Testis (tissue), 3 donors: ENCODE data around the gene CIBAR2. TPM values are rescaled to one million over a fixed set of nuclear protein-coding genes. Genes with fewer than 3 reads are reported as not detected.

ENCODE experiments used
- DNase-seq: peaks from one replicate; pipeline ENCODE4 v3.0.0-alpha.2; 2019
- H3K27ac ChIP-seq, 2 donors: fragments of 200-600 bp; sonication (generic); one replicate each; pipeline ENCODE4 v1.5.1; 2019
- H3K27me3 ChIP-seq: fragments of 200-600 bp; sonication (generic); one replicate; pipeline ENCODE4 v1.5.1; 2019
- H3K36me3 ChIP-seq: fragments of 200-600 bp; sonication (generic); one replicate; pipeline ENCODE4 v1.5.1; 2017; ENCODE audit warnings: low read depth; ENCODE audit errors: missing control alignments
- H3K4me1 ChIP-seq: fragments of 200-600 bp; sonication (generic); one replicate; pipeline ENCODE4 v1.5.1; 2019
- H3K4me3 ChIP-seq, 2 donors: fragments of 200-600 bp; sonication (generic); one replicate each; pipeline ENCODE4 v1.5.1; 2017 to 2019
- H3K9me3 ChIP-seq: fragments of 200-600 bp; sonication (generic); one replicate; pipeline ENCODE4 v1.5.1; 2017
- CTCF ChIP-seq, 3 experiments: fragments of 450-650 bp in 2 of 3; fragments of 200-600 bp in 1 of 3; sonication (generic) in 1 of 3; IDR thresholded peaks; one replicate each; pipeline ENCODE4 v1.5.1; 2016 to 2019; ENCODE audit warnings: antibody characterized with exemption in 3 of 3, mild to moderate bottlenecking in 2 of 3, moderate library complexity in 1 of 3
- POLR2A ChIP-seq: fragments of 450-650 bp; IDR thresholded peaks from one replicate; pipeline ENCODE4 v1.6.1; 2017; ENCODE audit warnings: antibody characterized with exemption, mild to moderate bottlenecking, moderate library complexity
- WGBS, 2 donors: methylation state at CpG; one replicate each; pipeline ENCODE4 v1.1.5; 2018; 5-methylcytosine and 5-hydroxymethylcytosine counted together
- intact Hi-C: fragments of 100-400 bp; cut with DNase I; formaldehyde crosslinking; loops from one replicate; pipeline ENCODE4 v1.15.1; 2023; ENCODE audit warnings: low total_unique reads
- polyA plus RNA-seq: library from polyadenylated mRNA; stranded (reverse); fragments of 350-450 nt; fragmentation: Illumina TruSeq; extraction: RNeasy Lipid Tissue Mini Kit (QIAGEN cat#74804); gene quantifications from one replicate; pipeline ENCODE4 v1.2.3, GENCODE V29; 2014; ENCODE audit warnings: low read depth, low replicate concordance; ENCODE audit not compliant: insufficient read depth
- total RNA-seq, 2 donors: library from RNA; depleted of rRNA; stranded (reverse); fragments of >200 nt; gene quantifications; one replicate each; pipeline ENCODE4 v1.2.3, GENCODE V29; 2016

Gene CIBAR2
- total and polyA plus RNA-seq, 3 donors from 2014 or later = 0.24 to 1.6 TPM; not detected in 1

GRCh38 chr16:85064186-85064585 is 48.1 kb downstream of the CIBAR2 start:
- DNase-seq = no peak
- 95% methylated on average over 6 of the region's 6 CpGs for WGBS, 2 donors
- H3K4me3 ChIP-seq = no peak overlapping the region
- TF ChIP-seq CTCF (IDR thresholded peaks at IDR 0.05) = no peak
- TF ChIP-seq POLR2A = no peak
- no peaks in the 10 kb centered on the region for H3K27me3 ChIP-seq
- no peaks in the 10 kb centered on the region for H3K36me3 ChIP-seq
- intact Hi-C loops = no loop called here
- no peaks in the 10 kb centered on the region for H3K9me3 ChIP-seq
- H3K4me1 ChIP-seq = no peaks in the 10 kb centered on the region
- H3K27ac ChIP-seq = no peak overlapping the region

GRCh38 chr16:85062845-85063244 is 49.4 kb downstream of the CIBAR2 start:
- Histone ChIP-seq H3K4me3 (no peak overlapping the region), H3K27ac (no peak overlapping the region), H3K36me3 (no peaks in the 10 kb centered on the region), H3K4me1 (no peaks in the 10 kb centered on the region), H3K9me3 (no peaks in the 10 kb centered on the region), H3K27me3 (no peaks in the 10 kb centered on the region)
- TF ChIP-seq POLR2A = no peak
- no peak for TF ChIP-seq CTCF (IDR thresholded peaks at IDR 0.05)
- WGBS, 2 donors = 88 to 92% methylated on average over 5 to 11 of the region's 11 CpGs
- DNase-seq = no peak
- intact Hi-C loops = no loop called here

GRCh38 chr16:85062323-85062722 is 49.9 kb downstream of the CIBAR2 start:
- intact Hi-C loops = no loop called here
- no peaks in the 10 kb centered on the region for H3K9me3 ChIP-seq
- no peak for DNase-seq
- H3K4me3 ChIP-seq = no peak overlapping the region
- 88 to 91% methylated on average over 9 of the region's 9 CpGs for WGBS, 2 donors
- H3K36me3 ChIP-seq = no peaks in the 10 kb centered on the region
- H3K4me1 ChIP-seq = no peaks in the 10 kb centered on the region
- no peak overlapping the region for H3K27ac ChIP-seq
- TF ChIP-seq POLR2A (no peak), CTCF (IDR thresholded peaks at IDR 0.05) (no peak)
- H3K27me3 ChIP-seq = no peaks in the 10 kb centered on the region

GRCh38 chr16:85061566-85061965 is 50.7 kb downstream of the CIBAR2 start:
- Histone ChIP-seq H3K27ac (peak overlapping the region in 1 of 2 donors; percentile 65), H3K4me1 (peaks cover 3% of the 10 kb centered on the region), H3K36me3 (no peaks in the 10 kb centered on the region), H3K27me3 (no peaks in the 10 kb centered on the region), H3K4me3 (no peak overlapping the region), H3K9me3 (no peaks in the 10 kb centered on the region)
- TF ChIP-seq CTCF (IDR thresholded peaks at IDR 0.05) (no peak), POLR2A (no peak)
- intact Hi-C loops = no loop called here
- 62 to 71% methylated on average over 8 of the region's 8 CpGs for WGBS, 2 donors
- DNase-seq = peak; percentile 77

DNA sequence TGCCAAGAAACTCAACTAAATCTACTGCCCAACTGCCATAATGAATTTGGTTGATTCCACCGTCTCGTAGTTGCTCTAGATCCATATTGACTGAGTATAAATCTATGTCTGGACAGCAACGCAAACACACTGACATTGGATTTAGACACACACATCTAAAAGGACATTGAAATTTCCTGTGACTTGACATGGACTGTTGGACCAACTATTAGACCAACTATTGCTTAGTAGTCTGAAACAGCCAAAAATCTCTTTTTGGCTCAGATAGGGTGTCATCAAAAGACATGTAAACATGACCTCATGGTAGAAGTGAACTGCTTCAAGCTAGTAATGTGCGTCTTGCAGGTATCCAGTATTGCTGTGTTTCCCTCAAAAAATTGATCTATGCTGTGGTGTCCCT is 53.4 kb downstream of the CIBAR2 start:
- 94 to 98% methylated on average over 4 of the region's 4 CpGs for WGBS, 2 donors
- TF ChIP-seq POLR2A = no peak
- TF ChIP-seq CTCF (IDR thresholded peaks at IDR 0.05) = no peak
- intact Hi-C loops = no loop called here

More for the DNA sequence above, 53.4 kb downstream of the CIBAR2 start:
- Histone ChIP-seq H3K4me3 (no peak overlapping the region), H3K4me1 (peaks cover 24% of the 10 kb centered on the region), H3K27ac (no peak overlapping the region), H3K36me3 (no peaks in the 10 kb centered on the region), H3K9me3 (no peaks in the 10 kb centered on the region), H3K27me3 (no peaks in the 10 kb centered on the region)
- no peak for DNase-seq
